K562 (cell line): ENCODE results near the gene NIPSNAP3A. TPM values are rescaled to one million over a fixed set of nuclear protein-coding genes. Genes with fewer than 3 reads are reported as not detected.

Experiments
- ATAC-seq: fragments of 200-7000 bp; cut with Tn5 transposase; 3 replicates; pipeline ENCODE4 v1.9.1; 2020; ENCODE audit warnings: moderate library complexity
- BruUV-seq: library from RNA; stranded (reverse); fragments of 400-500 nt; replicated peaks from 2 replicates; lab custom pipeline; 2021; lab: Mats Ljungman, UMichigan
- CTCF ChIA-PET: fragments of 300-600 bp; formaldehyde crosslinking; extraction: SDS; loops from one replicate; lab custom pipeline; 2021; ENCODE audit warnings: low intra/inter-chr PET ratio; lab: Yijun Ruan, JAX
- POLR2A ChIA-PET: fragments of 300-600, 350-650 bp; sonication (Branson Sonifier 250); formaldehyde crosslinking; extraction: SDS; loops from one replicate; lab custom pipeline; 2021; ENCODE audit warnings: antibody characterized with exemption, inconsistent platforms; lab: Yijun Ruan, JAX
- DNase-seq, 4 experiments: peaks; one replicate each; pipeline versions ENCODE4 v3.0.0 to v3.0.0-alpha.2; 2011 to 2018; ENCODE audit warnings: low spot score in 3 of 4, mixed read lengths in 3 of 4; ENCODE audit errors: extremely low read depth in 1 of 4
- FAIRE-seq: peaks from 2 replicates; lab custom pipeline; 2011; peaks lifted over from hg19 to GRCh38; lab: Jason Lieb, UNC
- H2AFZ ChIP-seq: 2 replicates; pipeline ENCODE4 v1.6.0; 2011; ENCODE audit warnings: low read depth, low read length, control low read depth, inconsistent platforms
- H3K27ac ChIP-seq: fragments of 200-600 bp; 3 replicates; pipeline ENCODE4 v1.8.0; 2011; ENCODE audit warnings: low read depth, mild to moderate bottlenecking, control low read depth, inconsistent platforms, low read length, moderate library complexity, mixed read lengths; ENCODE audit errors: extremely low read depth
- H3K27me3 ChIP-seq, 2 experiments: fragments of 300-600 bp in 1 of 2; 2 replicates in 1 of 2; 3 replicates in 1 of 2; pipeline versions ENCODE4 v1.6.0 to v1.8.0; 2011; ENCODE audit warnings: inconsistent platforms in 2 of 2, low read length in 2 of 2, mild to moderate bottlenecking in 1 of 2, mixed read lengths in 1 of 2, moderate library complexity in 1 of 2; ENCODE audit not compliant: control insufficient read depth in 2 of 2, insufficient read depth in 2 of 2
- H3K36me3 ChIP-seq: fragments of 300-600 bp; 3 replicates; pipeline ENCODE4 v1.8.0; 2011; ENCODE audit warnings: mild to moderate bottlenecking, low read length, inconsistent platforms; ENCODE audit not compliant: control insufficient read depth, insufficient read depth
- H3K4me1 ChIP-seq, 2 experiments: fragments of 200-600 bp in 1 of 2; replicated peaks in 1 of 2; 2 replicates in 1 of 2; 3 replicates in 1 of 2; pipeline versions ENCODE4 v1.5.1 to v1.8.0; 2011; ENCODE audit warnings: inconsistent platforms in 2 of 2, low read length in 2 of 2, mild to moderate bottlenecking in 1 of 2, mixed read lengths in 1 of 2, moderate library complexity in 1 of 2; ENCODE audit not compliant: control insufficient read depth in 2 of 2, insufficient read depth in 2 of 2
- H3K4me2 ChIP-seq: 2 replicates; pipeline ENCODE4 v1.6.1; 2011; ENCODE audit warnings: low read length, control low read depth, inconsistent platforms, mixed read lengths; ENCODE audit not compliant: insufficient read depth
- H3K4me3 ChIP-seq: fragments of 200-600 bp; sonication (generic), shearing (Covaris generic); 2 replicates; pipeline ENCODE4 v1.5.1; 2016; ENCODE audit warnings: control low read depth, inconsistent platforms
- H3K79me2 ChIP-seq: fragments of 200-600 bp; 3 replicates; pipeline ENCODE4 v1.8.0; 2011; ENCODE audit warnings: low read length, inconsistent platforms; ENCODE audit not compliant: control insufficient read depth, insufficient read depth
- H3K9ac ChIP-seq, 2 experiments: 2 replicates each; pipeline versions ENCODE4 v1.6.0 to v1.6.1; 2011; ENCODE audit warnings: low read depth in 2 of 2, low read length in 2 of 2, control low read depth in 1 of 2, inconsistent platforms in 1 of 2, mild to moderate bottlenecking in 1 of 2, mixed read lengths in 1 of 2; ENCODE audit not compliant: insufficient read depth in 1 of 2
- H3K9me1 ChIP-seq: one replicate; pipeline ENCODE4 v1.6.0; 2011; ENCODE audit warnings: inconsistent platforms, mild to moderate bottlenecking, low read length, moderate library complexity; ENCODE audit not compliant: control insufficient read depth, insufficient read depth
- H3K9me3 ChIP-seq: replicated peaks from 2 replicates; pipeline ENCODE4 v1.5.1; 2011; ENCODE audit warnings: low read depth, low read length, inconsistent platforms; ENCODE audit not compliant: control insufficient read depth, insufficient read depth
- H4K20me1 ChIP-seq: replicated peaks from 2 replicates; pipeline ENCODE4 v1.6.1; 2011; ENCODE audit warnings: low read length, inconsistent platforms, mixed read lengths; ENCODE audit not compliant: control insufficient read depth, insufficient read depth
- ARID3B ChIP-seq: fragments of 250-450 bp; sonication (Bioruptor Pico); IDR thresholded peaks from 2 replicates; pipeline ENCODE4 v1.4.0; 2020; ENCODE audit warnings: borderline replicate concordance
- HDAC6 ChIP-seq: IDR thresholded peaks from 2 replicates; pipeline ENCODE4 v1.6.1; 2012; ENCODE audit warnings: low read depth, mild to moderate bottlenecking, control low read depth, inconsistent platforms, low read length, moderate library complexity
- SLC30A9 ChIP-seq: fragments of 250-450 bp; sonication (Bioruptor Pico); IDR thresholded peaks from 2 replicates; pipeline ENCODE4 v1.8.0; 2022; ENCODE audit warnings: mild to moderate bottlenecking, moderate library complexity
- ZNF384 ChIP-seq: IDR thresholded peaks from 2 replicates; pipeline ENCODE4 v1.6.1; 2012; ENCODE audit warnings: low read depth, low read length, improper control_type of control experiment
- WGBS: fragments of 100-300 bp; shearing (Covaris generic); methylation state at CpG from one replicate; pipeline ENCODE4 v1.1.6; 2016; ENCODE audit warnings: low coverage, mixed read lengths; ENCODE audit not compliant: insufficient coverage; ENCODE audit errors: missing lambda C conversion rate; 5-methylcytosine and 5-hydroxymethylcytosine counted together
- in situ Hi-C: fragments of 300-500 bp; cut with MboI; formaldehyde crosslinking; loops from 4 replicates; pipeline ENCODE4 v1.15.0; 2018; ENCODE audit warnings: inconsistent platforms, mixed read lengths
- intact Hi-C: fragments of 100-400 bp; cut with micrococcal nuclease; formaldehyde crosslinking; loops from 2 replicates; pipeline ENCODE4 v1.14.2; 2022
- polyA plus RNA-seq, 8 experiments: library from polyadenylated mRNA; depleted of rRNA in 4 of 8; stranded (reverse) in 5 of 8; unstranded in 3 of 8; fragments of >200 nt; fragmentation: Nextera tagmentation in 2 of 8; fragmentation: Illumina TruSeq in 1 of 8; extraction: Ambion mirVana in 2 of 8; extraction: Trizol in 1 of 8; gene quantifications; 2 replicates each; pipeline versions ENCODE4 v1.2.1 to v1.2.3, GENCODE V29; 2011 to 2014; ENCODE audit warnings: inconsistent platforms in 1 of 8, missing spikeins in 1 of 8
- total RNA-seq, 7 experiments: library from RNA; depleted of rRNA in 6 of 7; stranded (reverse); fragments of >200 nt in 6 of 7; fragmentation: Illumina TruSeq in 2 of 7; extraction: Trizol in 2 of 7; gene quantifications; 2 replicates each; pipeline versions ENCODE4 v1.2.1 to v1.2.3, GENCODE V29; 2011 to 2021; ENCODE audit warnings: low replicate concordance in 1 of 7
- TF ChIP-seq, protein P1 (sequence below): fragments of 250-450 bp; sonication (Bioruptor Pico); IDR thresholded peaks from 2 replicates; pipeline ENCODE4 v1.5.0; 2020; ENCODE audit warnings: mild to moderate bottlenecking
- TF ChIP-seq, protein P2 (sequence below): sonication (generic); IDR thresholded peaks from 2 replicates; pipeline ENCODE4 v1.6.1; 2016
- TF ChIP-seq, protein P3 (sequence below), 2 experiments: fragments of 450-650 bp in 1 of 2; sonication (generic) in 1 of 2; formaldehyde crosslinking in 1 of 2; IDR thresholded peaks; 2 replicates each; pipeline versions ENCODE4 v1.7.1 to v1.9.0; 2016 to 2022; ENCODE audit warnings: inconsistent platforms in 1 of 2, mild to moderate bottlenecking in 1 of 2, missing genetic modification reagents in 1 of 2

Gene NIPSNAP3A
- total and polyA plus RNA-seq, 9 of the 15 experiments (the other 6 are each of a cell fraction or from before 2014, with no cell fraction given), result 25.3 to 132 (median 40.5) TPM

DNA sequence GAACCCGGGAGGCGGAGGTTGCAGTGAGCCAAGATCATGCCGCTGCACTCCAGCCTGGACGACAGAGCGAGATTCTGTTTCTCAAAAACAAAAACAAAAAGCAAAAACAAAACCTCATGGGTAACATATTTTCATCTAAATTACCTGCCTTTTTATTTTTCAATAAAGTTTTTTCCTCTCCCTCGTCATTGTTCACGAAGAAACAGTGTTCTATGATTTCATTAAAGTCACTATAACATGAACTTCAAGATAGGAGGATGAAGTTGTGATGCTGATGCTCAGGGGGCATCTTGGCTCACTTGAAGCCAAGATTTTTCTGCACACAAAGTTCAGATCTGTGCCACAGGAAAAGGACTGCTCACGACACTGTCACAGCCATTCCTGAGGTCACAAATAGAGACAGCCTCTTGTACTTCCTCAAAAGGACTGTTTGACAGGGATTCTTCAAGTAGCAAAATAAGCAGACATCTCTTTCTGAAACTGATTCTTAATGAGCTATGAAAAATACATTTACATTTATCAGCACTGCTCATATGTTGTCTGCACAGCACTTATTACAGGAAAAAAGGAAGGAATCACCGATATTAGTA lies 32.6 kb downstream of the NIPSNAP3A start:
- Histone ChIP-seq H3K9me3 (no peaks in the 10 kb centered on the region), H3K27ac (no peak overlapping the region), H3K27me3 (peaks cover 0 to 7% of the 10 kb centered on the region in 2 experiments; a peak in 1 of 5 replicates), H3K4me1 (peaks cover 3 to 11% of the 10 kb centered on the region in 2 experiments; a peak in 4 of 5 replicates), H3K79me2 (no peaks in the 10 kb centered on the region), H3K9ac (no peak overlapping the region), H3K9me1 (no peaks in the 10 kb centered on the region), H3K36me3 (no peaks in the 10 kb centered on the region; the same call in 2 of the 3 replicates), H2AFZ (no peak overlapping the region), H4K20me1 (no peaks in the 10 kb centered on the region), H3K4me2 (no peak overlapping the region), H3K4me3 (no peak overlapping the region)
- POLR2A ChIA-PET, result no interaction called here
- in situ Hi-C loops (loop anchor here (10.0 kb wide), 1 partner anchor 625 kb away; no protein-coding TSS in a partner anchor), intact Hi-C loops (loop anchor here (2.0 to 5.0 kb wide), 4 partner anchors 83 to 633 kb away; no protein-coding TSS in a partner anchor)
- no peak for FAIRE-seq
- ATAC-seq, result no peak
- 50% methylated on average over 9 of the region's 9 CpGs for WGBS
- no peak for DNase-seq
- no TSS peak for BruUV-seq
- CTCF ChIA-PET, result interaction anchor here (2.6 kb wide), 1 partner anchor 635 kb away, joined by 11 read pairs; no protein-coding TSS in a partner anchor
- TF ChIP-seq, protein P1, sequence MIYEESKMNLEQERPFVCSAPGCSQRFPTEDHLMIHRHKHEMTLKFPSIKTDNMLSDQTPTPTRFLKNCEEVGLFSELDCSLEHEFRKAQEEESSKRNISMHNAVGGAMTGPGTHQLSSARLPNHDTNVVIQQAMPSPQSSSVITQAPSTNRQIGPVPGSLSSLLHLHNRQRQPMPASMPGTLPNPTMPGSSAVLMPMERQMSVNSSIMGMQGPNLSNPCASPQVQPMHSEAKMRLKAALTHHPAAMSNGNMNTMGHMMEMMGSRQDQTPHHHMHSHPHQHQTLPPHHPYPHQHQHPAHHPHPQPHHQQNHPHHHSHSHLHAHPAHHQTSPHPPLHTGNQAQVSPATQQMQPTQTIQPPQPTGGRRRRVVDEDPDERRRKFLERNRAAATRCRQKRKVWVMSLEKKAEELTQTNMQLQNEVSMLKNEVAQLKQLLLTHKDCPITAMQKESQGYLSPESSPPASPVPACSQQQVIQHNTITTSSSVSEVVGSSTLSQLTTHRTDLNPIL (CRISPR knock-in tag), result no peak
- no peak for TF ChIP-seq SLC30A9 (CRISPR knock-in tag)
- TF ChIP-seq ZNF384, result no peak
- TF ChIP-seq, protein P2, sequence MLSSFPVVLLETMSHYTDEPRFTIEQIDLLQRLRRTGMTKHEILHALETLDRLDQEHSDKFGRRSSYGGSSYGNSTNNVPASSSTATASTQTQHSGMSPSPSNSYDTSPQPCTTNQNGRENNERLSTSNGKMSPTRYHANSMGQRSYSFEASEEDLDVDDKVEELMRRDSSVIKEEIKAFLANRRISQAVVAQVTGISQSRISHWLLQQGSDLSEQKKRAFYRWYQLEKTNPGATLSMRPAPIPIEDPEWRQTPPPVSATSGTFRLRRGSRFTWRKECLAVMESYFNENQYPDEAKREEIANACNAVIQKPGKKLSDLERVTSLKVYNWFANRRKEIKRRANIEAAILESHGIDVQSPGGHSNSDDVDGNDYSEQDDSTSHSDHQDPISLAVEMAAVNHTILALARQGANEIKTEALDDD, result no peak
- TF ChIP-seq ARID3B (CRISPR knock-in tag), result no peak
- no peak for TF ChIP-seq HDAC6
- TF ChIP-seq, protein P3, sequence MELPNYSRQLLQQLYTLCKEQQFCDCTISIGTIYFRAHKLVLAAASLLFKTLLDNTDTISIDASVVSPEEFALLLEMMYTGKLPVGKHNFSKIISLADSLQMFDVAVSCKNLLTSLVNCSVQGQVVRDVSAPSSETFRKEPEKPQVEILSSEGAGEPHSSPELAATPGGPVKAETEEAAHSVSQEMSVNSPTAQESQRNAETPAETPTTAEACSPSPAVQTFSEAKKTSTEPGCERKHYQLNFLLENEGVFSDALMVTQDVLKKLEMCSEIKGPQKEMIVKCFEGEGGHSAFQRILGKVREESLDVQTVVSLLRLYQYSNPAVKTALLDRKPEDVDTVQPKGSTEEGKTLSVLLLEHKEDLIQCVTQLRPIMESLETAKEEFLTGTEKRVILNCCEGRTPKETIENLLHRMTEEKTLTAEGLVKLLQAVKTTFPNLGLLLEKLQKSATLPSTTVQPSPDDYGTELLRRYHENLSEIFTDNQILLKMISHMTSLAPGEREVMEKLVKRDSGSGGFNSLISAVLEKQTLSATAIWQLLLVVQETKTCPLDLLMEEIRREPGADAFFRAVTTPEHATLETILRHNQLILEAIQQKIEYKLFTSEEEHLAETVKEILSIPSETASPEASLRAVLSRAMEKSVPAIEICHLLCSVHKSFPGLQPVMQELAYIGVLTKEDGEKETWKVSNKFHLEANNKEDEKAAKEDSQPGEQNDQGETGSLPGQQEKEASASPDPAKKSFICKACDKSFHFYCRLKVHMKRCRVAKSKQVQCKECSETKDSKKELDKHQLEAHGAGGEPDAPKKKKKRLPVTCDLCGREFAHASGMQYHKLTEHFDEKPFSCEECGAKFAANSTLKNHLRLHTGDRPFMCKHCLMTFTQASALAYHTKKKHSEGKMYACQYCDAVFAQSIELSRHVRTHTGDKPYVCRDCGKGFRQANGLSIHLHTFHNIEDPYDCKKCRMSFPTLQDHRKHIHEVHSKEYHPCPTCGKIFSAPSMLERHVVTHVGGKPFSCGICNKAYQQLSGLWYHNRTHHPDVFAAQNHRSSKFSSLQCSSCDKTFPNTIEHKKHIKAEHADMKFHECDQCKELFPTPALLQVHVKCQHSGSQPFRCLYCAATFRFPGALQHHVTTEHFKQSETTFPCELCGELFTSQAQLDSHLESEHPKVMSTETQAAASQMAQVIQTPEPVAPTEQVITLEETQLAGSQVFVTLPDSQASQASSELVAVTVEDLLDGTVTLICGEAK (IDR thresholded peaks at IDR 0.05), result peak; percentile 79
- TF ChIP-seq, protein P3 (CRISPR knock-in tag; IDR thresholded peaks at IDR 0.05), result peak; percentile 65; the same call in 1 of the 2 replicates
